HepG2 (cell line): ENCODE measurements around the gene FAM111A. TPM values are rescaled to one million over a fixed set of nuclear protein-coding genes. Genes with fewer than 3 reads are reported as not detected.

ENCODE experiments used
- CBX5 ChIP-seq: sonication (generic); formaldehyde crosslinking; IDR thresholded peaks from 2 replicates; pipeline ENCODE4 v1.4.0; 2020; ENCODE audit warnings: missing genetic modification reagents, borderline replicate concordance
- CHD2 ChIP-seq: IDR thresholded peaks from 2 replicates; pipeline ENCODE4 v1.6.1; 2011; ENCODE audit warnings: low read depth, low read length, improper control_type of control experiment
- HMGXB3 ChIP-seq: sonication (generic); formaldehyde crosslinking; IDR thresholded peaks from 2 replicates; pipeline ENCODE4 v1.4.0; 2020; ENCODE audit warnings: missing genetic modification reagents, borderline replicate concordance
- KDM6A ChIP-seq: IDR thresholded peaks from 2 replicates; pipeline ENCODE4 v1.6.1; 2016; ENCODE audit warnings: low read depth
- MEF2D ChIP-seq: sonication (generic); formaldehyde crosslinking; IDR thresholded peaks from 2 replicates; pipeline ENCODE4 v1.5.1; 2020; ENCODE audit warnings: mild to moderate bottlenecking, missing genetic modification reagents
- NFYC ChIP-seq: IDR thresholded peaks from 2 replicates; pipeline ENCODE4 v1.6.1; 2016; ENCODE audit warnings: missing genetic modification reagents, missing compliant biosample characterization
- RFXAP ChIP-seq: sonication (generic); formaldehyde crosslinking; IDR thresholded peaks from 2 replicates; pipeline ENCODE4 v1.4.0; 2020; ENCODE audit warnings: missing genetic modification reagents, borderline replicate concordance
- SALL1 ChIP-seq: sonication (generic); formaldehyde crosslinking; IDR thresholded peaks from 2 replicates; pipeline ENCODE4 v1.8.0; 2022; ENCODE audit warnings: mild to moderate bottlenecking, missing genetic modification reagents
- SMC3 ChIP-seq: IDR thresholded peaks from 2 replicates; pipeline ENCODE4 v1.6.1; 2011; ENCODE audit warnings: low read length, improper control_type of control experiment
- TERF1 ChIP-seq: sonication (generic); formaldehyde crosslinking; IDR thresholded peaks from 2 replicates; pipeline ENCODE4 v1.8.0; 2022; ENCODE audit warnings: mild to moderate bottlenecking, missing genetic modification reagents, moderate library complexity
- YEATS2 ChIP-seq: sonication (generic); formaldehyde crosslinking; IDR thresholded peaks from 2 replicates; pipeline ENCODE4 v1.4.0; 2020; ENCODE audit warnings: missing genetic modification reagents, borderline replicate concordance
- ZFP36 ChIP-seq: fragments of 150-350 bp; IDR thresholded peaks from 2 replicates; pipeline ENCODE4 v1.6.1; 2018; ENCODE audit warnings: borderline replicate concordance, low read length, low read depth; ENCODE audit not compliant: partially characterized antibody
- ZNF891 ChIP-seq: sonication (generic); formaldehyde crosslinking; IDR thresholded peaks from 2 replicates; pipeline ENCODE4 v1.5.0; 2020; ENCODE audit warnings: mild to moderate bottlenecking, missing genetic modification reagents
- polyA plus RNA-seq, 8 experiments: library from polyadenylated mRNA; depleted of rRNA in 3 of 8; stranded (reverse) in 7 of 8; unstranded in 1 of 8; fragments of >200 nt; fragmentation: Illumina TruSeq in 4 of 8; extraction: Trizol in 4 of 8; gene quantifications; 2 replicates each; pipeline versions ENCODE4 v1.2.1 to v1.2.3, GENCODE V29; 2011 to 2016; ENCODE audit warnings: low read depth in 4 of 8, missing spikeins in 1 of 8, mixed read lengths in 1 of 8; ENCODE audit not compliant: insufficient read depth in 1 of 8
- total RNA-seq, 5 experiments: library from RNA; depleted of rRNA; stranded (reverse); fragments of >200 nt; fragmentation: Illumina TruSeq; extraction: Trizol; gene quantifications; 2 replicates each; pipeline ENCODE4 v1.2.3, GENCODE V29; 2016; ENCODE audit warnings: low read depth in 1 of 5
- TF ChIP-seq, protein P1 (sequence below): sonication (generic); formaldehyde crosslinking; conservative IDR thresholded peaks from 2 replicates; pipeline ENCODE4 v1.4.0; 2020; ENCODE audit warnings: mild to moderate bottlenecking, missing genetic modification reagents, moderate library complexity
- TF ChIP-seq, protein P2 (sequence below), 2 experiments: sonication (generic) in 1 of 2; formaldehyde crosslinking in 1 of 2; IDR thresholded peaks; 2 replicates each; pipeline versions ENCODE4 v1.4.0 to v1.6.1; 2018 to 2020; ENCODE audit warnings: missing genetic modification reagents in 2 of 2, borderline replicate concordance in 1 of 2, low read depth in 1 of 2, mild to moderate bottlenecking in 1 of 2, missing biosample characterization in 1 of 2
- TF ChIP-seq, protein P3 (sequence below): IDR thresholded peaks from 2 replicates; pipeline ENCODE4 v1.6.1; 2016; ENCODE audit warnings: low read depth, borderline replicate concordance

Gene FAM111A
- total and polyA plus RNA-seq, 2 of the 13 experiments (the other 11 are each of a cell fraction or from before 2014, with no cell fraction given) = 3.2 to 13.5 TPM

GRCh38 chr11:59135648-59136461 lies 6.8 kb upstream of the FAM111A start (continued):
- TF ChIP-seq ZFP36 (no peak), RFXAP (CRISPR knock-in tag) (peak; percentile 31; the same call in 1 of the 2 replicates), CBX5 (peak; percentile 59; the same call in 1 of the 2 replicates), KDM6A (CRISPR knock-in tag) (peak; percentile 5; the same call in 1 of the 2 replicates), HMGXB3 (CRISPR knock-in tag) (peak; percentile 30; the same call in 1 of the 2 replicates), CHD2 (peak; percentile 49; the same call in 1 of the 2 replicates), TERF1 (CRISPR knock-in tag) (no peak), YEATS2 (0 out of 2 replicates have a peak, but pooled peaks have one; percentile 38), SMC3 (peak; percentile 46; the same call in 1 of the 2 replicates), ZNF891 (CRISPR knock-in tag) (peak; percentile 42; the same call in 1 of the 2 replicates), MEF2D (no peak), SALL1 (CRISPR knock-in tag) (peak; percentile 44; the same call in 1 of the 2 replicates), NFYC (CRISPR knock-in tag) (no peak)
- TF ChIP-seq, protein P1, sequence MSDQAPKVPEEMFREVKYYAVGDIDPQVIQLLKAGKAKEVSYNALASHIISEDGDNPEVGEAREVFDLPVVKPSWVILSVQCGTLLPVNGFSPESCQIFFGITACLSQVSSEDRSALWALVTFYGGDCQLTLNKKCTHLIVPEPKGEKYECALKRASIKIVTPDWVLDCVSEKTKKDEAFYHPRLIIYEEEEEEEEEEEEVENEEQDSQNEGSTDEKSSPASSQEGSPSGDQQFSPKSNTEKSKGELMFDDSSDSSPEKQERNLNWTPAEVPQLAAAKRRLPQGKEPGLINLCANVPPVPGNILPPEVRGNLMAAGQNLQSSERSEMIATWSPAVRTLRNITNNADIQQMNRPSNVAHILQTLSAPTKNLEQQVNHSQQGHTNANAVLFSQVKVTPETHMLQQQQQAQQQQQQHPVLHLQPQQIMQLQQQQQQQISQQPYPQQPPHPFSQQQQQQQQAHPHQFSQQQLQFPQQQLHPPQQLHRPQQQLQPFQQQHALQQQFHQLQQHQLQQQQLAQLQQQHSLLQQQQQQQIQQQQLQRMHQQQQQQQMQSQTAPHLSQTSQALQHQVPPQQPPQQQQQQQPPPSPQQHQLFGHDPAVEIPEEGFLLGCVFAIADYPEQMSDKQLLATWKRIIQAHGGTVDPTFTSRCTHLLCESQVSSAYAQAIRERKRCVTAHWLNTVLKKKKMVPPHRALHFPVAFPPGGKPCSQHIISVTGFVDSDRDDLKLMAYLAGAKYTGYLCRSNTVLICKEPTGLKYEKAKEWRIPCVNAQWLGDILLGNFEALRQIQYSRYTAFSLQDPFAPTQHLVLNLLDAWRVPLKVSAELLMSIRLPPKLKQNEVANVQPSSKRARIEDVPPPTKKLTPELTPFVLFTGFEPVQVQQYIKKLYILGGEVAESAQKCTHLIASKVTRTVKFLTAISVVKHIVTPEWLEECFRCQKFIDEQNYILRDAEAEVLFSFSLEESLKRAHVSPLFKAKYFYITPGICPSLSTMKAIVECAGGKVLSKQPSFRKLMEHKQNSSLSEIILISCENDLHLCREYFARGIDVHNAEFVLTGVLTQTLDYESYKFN (CRISPR knock-in tag) = 0 out of 2 replicates have a peak, but pooled peaks have one; percentile 35
- TF ChIP-seq, protein P2, sequence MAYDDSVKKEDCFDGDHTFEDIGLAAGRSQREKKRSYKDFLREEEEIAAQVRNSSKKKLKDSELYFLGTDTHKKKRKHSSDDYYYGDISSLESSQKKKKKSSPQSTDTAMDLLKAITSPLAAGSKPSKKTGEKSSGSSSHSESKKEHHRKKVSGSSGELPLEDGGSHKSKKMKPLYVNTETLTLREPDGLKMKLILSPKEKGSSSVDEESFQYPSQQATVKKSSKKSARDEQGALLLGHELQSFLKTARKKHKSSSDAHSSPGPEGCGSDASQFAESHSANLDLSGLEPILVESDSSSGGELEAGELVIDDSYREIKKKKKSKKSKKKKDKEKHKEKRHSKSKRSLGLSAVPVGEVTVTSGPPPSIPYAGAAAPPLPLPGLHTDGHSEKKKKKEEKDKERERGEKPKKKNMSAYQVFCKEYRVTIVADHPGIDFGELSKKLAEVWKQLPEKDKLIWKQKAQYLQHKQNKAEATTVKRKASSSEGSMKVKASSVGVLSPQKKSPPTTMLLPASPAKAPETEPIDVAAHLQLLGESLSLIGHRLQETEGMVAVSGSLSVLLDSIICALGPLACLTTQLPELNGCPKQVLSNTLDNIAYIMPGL (CRISPR knock-in tag; IDR thresholded peaks at IDR 0.05; ENCODE audit: borderline replicate concordance in 1 of 2, low read depth in 1 of 2) = peak; percentile 74 to 77; a peak in 3 of 4 replicates
- TF ChIP-seq, protein P3, sequence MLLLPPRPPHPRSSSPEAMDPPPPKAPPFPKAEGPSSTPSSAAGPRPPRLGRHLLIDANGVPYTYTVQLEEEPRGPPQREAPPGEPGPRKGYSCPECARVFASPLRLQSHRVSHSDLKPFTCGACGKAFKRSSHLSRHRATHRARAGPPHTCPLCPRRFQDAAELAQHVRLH (CRISPR knock-in tag) = peak; percentile 46; the same call in 1 of the 2 replicates
